HG02943 (cell line): ENCODE measurements around the gene YIPF5.

Experiments
- ATAC-seq: cut with Tn5 transposase; IDR thresholded peaks from one replicate; pipeline ENCODE4 v1.9.1; 2021; ENCODE audit warnings: mild to moderate bottlenecking, low read depth, moderate library complexity; ENCODE audit not compliant: unreplicated experiment

The YIPF5 gene

DNA sequence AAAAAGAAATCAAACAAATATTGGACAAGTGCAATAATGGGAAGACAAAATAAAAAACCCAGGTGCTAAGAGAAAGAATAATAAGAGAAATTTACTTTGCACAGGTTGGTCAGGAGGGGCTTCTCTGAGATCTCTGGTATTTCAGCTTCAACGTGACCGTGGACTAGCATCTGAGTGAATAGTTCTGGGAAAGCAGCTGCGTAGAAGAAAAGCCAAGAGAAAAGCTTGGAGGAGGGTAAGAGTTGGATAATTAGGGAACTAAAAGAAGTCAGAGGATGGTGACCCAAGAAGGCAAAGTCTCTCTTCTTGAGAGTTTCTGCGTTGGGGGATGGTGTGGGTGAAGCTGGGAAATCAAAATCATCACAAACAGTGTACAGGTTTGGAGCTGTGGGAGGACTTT is 41.6 kb downstream of the YIPF5 start:
- ATAC-seq, result no peak

DNA sequence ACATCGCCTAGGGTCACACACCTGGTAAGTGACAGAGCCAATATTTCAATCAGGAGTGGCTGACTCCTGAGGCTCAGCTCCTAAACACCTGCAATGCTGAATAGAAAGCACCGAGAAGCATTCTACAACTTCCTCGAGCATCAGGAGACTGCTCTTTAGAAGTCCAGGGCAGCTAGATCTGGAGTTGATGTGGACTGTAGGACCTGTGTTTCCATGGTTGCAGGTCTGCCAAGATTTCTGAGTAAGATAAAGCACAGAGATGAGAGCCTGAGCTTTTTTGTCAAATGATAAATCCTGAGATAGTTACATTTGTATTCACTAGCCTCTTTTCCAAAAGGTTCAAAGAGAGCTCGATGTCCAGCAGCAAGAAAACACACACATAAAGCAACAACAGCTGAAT is 43.8 kb downstream of the YIPF5 start:
- ATAC-seq, result no peak

DNA sequence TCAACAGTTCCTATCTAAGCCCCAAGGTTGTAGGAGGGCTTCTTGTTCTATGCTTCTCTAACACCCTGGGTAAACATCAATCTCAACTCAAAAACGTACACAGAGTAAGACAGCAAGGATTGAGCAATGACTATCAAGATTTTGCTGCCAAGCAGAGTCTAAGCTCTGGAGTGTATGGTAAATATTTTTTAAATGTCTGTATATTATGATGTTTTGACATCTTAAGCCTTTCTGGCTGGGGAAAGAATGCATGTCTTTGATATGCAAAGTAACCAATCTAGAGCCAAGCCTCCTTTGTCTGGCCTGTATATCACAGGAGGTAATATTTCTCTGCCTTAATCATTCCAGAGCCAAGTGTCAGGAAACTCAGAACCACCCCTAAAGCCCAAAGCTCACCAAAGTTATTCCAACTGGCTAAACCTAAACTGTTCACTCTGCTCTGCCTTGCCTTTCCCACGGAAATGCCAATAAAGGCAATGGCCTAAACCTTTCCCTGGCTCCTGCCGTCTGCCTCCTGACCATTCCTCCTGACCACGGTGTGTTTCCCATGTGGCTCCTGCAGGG is 45.2 kb downstream of the YIPF5 start:
- ATAC-seq, result no peak

DNA sequence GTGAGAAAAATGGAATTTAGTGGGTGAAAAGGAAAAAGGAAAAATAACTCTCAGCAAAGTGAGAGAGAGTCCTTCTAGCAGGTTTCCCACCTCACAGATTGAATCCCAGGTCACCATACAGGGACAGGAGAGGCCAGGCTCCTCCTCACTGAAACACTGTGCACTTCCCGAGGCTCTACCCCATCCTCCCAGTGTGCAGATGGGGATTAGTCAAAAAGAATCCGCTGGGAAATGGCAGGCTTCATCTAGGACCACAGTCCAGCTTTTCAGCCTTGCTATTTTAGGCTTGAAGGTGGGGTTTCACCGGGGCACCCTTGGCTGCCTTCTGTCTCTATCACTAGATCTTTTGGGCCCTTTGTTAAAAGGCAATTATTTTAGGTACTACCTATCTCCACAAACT is 47.8 kb downstream of the YIPF5 start:
- no peak for ATAC-seq

DNA sequence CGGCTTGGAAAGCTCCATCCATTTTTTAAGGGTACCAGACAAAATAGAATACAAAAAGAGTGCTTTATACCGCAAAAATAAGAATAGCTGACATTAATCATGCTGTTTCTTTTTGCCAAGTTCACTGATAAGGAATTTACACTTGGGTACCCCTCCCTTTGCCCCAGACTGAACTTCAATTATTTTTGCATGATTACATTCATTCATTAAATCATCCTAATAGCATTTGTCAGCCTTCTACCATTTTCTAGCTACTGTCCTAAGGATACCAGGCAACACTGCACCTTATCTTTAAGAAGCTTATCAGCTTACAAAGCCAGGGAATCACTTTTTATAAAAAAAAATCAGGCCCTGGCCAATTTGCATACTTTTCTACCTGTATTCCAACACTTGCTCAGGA is 48.4 kb downstream of the YIPF5 start:
- no peak for ATAC-seq

DNA sequence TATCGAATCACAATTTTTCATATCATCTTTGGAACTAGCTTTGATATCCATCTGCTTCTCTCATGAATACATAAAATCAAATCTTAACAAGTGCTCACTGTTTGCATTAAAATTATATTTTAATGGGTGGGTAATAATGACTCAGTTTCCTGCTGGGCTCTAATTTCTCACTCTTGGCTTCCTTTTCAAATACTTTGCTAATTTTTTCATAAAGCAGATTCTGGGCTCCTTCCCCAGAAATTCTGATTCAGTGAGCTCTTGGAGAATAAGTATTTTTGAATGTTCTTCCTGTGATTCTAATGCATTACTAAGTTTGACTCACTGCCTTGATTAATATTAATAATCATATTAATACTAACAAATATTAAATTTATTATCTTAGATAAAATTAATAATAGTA is 48.9 kb downstream of the YIPF5 start:
- ATAC-seq, result no peak

DNA sequence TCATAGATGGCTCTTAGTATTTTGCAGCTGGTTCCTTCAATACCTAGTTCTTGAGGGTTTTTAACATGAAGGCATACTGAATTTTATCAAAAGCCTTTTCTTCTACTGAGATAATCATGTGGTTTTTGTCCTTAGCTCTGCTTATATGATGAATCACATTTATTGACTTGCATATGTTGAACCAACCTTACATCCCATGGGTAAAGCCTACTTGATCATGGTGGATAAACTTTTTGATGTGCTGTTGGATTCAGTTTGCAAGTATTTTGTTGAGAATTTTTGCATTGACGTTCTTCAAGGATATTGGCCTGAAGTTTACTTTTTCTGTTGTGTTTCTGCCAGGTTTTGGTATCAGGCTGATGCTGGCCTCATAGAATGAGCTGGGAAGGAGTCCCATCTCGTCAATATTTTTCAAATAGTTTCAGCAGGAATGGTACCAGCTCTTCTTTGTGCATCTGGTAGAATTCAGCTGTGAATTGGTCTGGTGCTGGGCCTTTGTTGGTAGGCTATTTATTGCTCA is 49.7 kb downstream of the YIPF5 start:
- ATAC-seq, result no peak

DNA sequence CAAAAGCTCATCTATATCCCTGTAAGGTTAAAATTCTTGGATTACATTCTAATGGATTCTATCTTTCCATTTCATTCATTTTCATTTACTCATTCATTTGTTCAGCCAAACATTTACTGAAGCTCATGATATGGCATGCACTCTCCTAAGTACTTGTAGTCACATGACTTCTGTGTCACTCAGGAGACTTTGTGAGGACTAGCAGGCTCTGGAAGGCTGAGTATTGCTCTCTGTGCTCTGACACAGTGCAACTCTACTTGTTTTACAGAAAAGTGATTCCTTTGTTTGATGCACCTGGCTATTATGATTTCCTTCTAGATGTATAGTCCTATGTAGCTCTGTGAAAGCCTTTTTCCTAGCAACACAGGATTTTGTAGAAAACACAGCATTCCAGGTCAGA is 53.0 kb downstream of the YIPF5 start:
- ATAC-seq, result no peak

DNA sequence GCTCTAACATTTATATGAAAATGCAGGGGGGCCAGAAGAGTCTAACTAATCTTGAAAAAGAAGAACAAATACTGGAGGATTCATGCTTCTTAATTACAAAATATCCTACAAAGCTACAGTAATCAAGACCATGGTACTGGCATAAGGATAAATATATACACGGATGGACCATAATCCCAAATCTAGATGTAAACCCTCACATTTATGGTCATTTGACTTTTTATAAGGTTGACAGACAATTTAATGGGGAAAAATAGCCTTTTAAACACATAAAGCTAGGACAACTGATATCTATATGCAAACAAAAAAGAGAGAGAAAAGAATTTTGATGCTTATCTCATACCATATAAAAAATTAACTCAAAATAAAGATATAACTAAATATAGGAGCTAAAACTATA is 55.9 kb downstream of the YIPF5 start:
- ATAC-seq, result no peak
